Measurements from ENCODE around the gene ACTG1. TPM values are rescaled to one million over a fixed set of nuclear protein-coding genes. Genes with fewer than 3 reads are reported as not detected.
A peak's percentile ranks its signal among the peaks of the same experiment; 100 is the strongest.

The ACTG1 gene
- total and polyA plus RNA-seq, 3 donors from 2014 or later, result 1,571 to 2,057 (median 1,790) TPM

DNA sequence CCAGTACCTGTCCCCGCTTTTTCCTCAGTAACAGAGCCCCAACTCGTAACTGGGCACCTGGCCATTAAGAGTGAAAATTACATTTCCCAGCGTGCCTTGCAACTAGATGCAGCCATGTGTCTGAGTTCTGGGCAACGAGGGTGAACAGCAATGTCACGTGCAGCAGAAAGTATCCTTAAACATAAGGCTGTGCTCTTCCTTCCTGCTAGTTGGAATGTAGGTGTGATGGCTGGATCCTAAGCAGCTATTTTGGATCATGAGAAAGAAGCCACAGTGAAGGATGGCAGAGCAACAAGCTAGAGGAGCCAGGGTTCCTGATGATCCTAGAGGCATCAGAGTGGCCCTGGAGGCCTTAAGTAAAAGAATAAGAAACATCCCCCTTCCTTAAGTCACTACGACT lies 36.0 kb downstream of the ACTG1 start:
- intact Hi-C loops (cut with DNase I; ENCODE audit: low total_unique reads), result no loop called here
- no peaks in the 10 kb centered on the region for H3K36me3 ChIP-seq (ENCODE audit: low read depth, missing control alignments)
- no peak for DNase-seq
- 92% methylated on average over 6 of the region's 6 CpGs for WGBS, 2 donors
- TF ChIP-seq POLR2A (IDR thresholded peaks at IDR 0.05), result no peak
- TF ChIP-seq, protein P1, sequence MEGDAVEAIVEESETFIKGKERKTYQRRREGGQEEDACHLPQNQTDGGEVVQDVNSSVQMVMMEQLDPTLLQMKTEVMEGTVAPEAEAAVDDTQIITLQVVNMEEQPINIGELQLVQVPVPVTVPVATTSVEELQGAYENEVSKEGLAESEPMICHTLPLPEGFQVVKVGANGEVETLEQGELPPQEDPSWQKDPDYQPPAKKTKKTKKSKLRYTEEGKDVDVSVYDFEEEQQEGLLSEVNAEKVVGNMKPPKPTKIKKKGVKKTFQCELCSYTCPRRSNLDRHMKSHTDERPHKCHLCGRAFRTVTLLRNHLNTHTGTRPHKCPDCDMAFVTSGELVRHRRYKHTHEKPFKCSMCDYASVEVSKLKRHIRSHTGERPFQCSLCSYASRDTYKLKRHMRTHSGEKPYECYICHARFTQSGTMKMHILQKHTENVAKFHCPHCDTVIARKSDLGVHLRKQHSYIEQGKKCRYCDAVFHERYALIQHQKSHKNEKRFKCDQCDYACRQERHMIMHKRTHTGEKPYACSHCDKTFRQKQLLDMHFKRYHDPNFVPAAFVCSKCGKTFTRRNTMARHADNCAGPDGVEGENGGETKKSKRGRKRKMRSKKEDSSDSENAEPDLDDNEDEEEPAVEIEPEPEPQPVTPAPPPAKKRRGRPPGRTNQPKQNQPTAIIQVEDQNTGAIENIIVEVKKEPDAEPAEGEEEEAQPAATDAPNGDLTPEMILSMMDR (IDR thresholded peaks at IDR 0.05), result no peak
- peaks cover 20% of the 10 kb centered on the region for H3K4me1 ChIP-seq
- no peaks in the 10 kb centered on the region for H3K9me3 ChIP-seq
- no peak overlapping the region for H3K27ac ChIP-seq
- no peak overlapping the region for H3K4me3 ChIP-seq
- H3K27me3 ChIP-seq, result no peaks in the 10 kb centered on the region

DNA sequence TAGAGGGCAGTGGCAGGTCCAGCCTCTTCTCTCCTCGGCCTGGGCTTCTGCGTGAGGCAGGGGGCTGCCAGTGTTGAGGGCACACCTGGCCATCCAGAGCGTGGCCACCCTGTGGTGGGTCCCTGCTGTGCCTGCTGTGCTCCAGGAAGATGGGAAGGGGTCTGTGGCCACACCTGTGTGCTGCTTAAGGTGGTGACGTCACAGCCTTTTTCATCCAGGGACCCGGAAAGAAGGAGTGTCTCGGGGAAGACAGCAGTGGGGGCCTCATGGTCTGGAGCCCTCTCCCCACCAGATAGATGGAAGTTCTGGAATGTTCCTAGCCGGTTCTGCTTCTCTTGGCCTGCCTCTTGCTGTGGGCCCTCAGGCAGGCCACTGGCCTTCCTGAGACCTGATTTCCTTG lies 36.5 kb downstream of the ACTG1 start:
- Histone ChIP-seq H3K4me3 (no peak overlapping the region), H3K36me3 (ENCODE audit: low read depth, missing control alignments) (no peaks in the 10 kb centered on the region), H3K27me3 (no peaks in the 10 kb centered on the region), H3K27ac (no peak overlapping the region), H3K4me1 (peaks cover 19% of the 10 kb centered on the region), H3K9me3 (no peaks in the 10 kb centered on the region)
- no peak for DNase-seq
- no peak for TF ChIP-seq POLR2A (IDR thresholded peaks at IDR 0.05)
- TF ChIP-seq, protein P1 (IDR thresholded peaks at IDR 0.05), result no peak
- WGBS, 2 donors, result 93 to 96% methylated on average over 6 to 7 of the region's 7 CpGs
- intact Hi-C loops (cut with DNase I; ENCODE audit: low total_unique reads), result no loop called here

DNA sequence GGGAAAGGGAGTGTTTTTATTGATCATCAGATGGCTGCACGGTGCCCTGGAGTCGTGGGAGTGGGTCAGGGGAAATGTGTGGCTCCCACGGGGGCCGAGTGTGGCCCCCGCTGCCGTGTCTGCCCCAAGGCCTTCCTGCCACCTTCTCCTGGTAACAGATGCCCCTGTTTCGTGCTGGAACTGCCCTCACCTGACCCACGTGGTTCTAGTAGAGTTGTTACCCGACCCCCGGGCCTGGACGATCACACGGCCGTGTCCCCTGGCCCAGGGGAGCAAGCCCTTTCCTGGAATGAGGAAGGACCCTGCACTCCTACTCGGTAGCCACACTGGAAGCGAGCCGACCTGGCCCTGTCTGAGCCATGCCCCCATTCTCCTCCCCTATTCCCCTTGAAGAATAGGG lies 37.6 kb downstream of the ACTG1 start:
- intact Hi-C loops (cut with DNase I; ENCODE audit: low total_unique reads), result no loop called here

DNA sequence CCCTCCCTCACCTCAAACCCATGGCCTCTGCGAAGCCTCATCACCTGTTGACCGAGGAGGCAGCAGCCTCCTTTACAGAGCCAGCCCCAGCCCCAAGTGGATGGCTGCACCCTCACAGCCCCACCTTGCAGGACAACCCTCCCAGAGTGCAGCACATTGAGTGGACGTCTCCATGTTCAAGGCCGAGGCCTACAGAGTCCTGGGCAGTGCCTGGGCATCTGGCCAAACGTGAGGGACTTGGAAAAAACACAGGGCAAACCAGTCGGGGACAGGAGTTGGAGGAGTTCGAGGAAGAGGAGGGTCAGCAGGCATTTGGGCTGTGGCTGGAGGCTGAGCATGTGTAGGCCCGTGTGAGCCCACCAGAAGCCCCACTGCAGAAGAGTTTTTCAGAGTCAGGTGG lies 39.6 kb downstream of the ACTG1 start:
- Histone ChIP-seq H3K36me3 (ENCODE audit: low read depth, missing control alignments) (no peaks in the 10 kb centered on the region), H3K27ac (no peak overlapping the region), H3K9me3 (no peaks in the 10 kb centered on the region), H3K4me1 (peaks cover 6% of the 10 kb centered on the region), H3K4me3 (no peak overlapping the region), H3K27me3 (no peaks in the 10 kb centered on the region)
- intact Hi-C loops (cut with DNase I; ENCODE audit: low total_unique reads), result no loop called here
- peak; percentile 72 for DNase-seq
- 67 to 69% methylated on average over 8 of the region's 8 CpGs for WGBS, 2 donors
- TF ChIP-seq POLR2A (IDR thresholded peaks at IDR 0.05), result no peak
- TF ChIP-seq, protein P1 (IDR thresholded peaks at IDR 0.05), result no peak

More for the DNA sequence above, 37.6 kb downstream of the ACTG1 start:
- TF ChIP-seq POLR2A (IDR thresholded peaks at IDR 0.05), result no peak
- TF ChIP-seq, protein P1 (IDR thresholded peaks at IDR 0.05), result no peak
- H3K27ac ChIP-seq, result no peak overlapping the region
- H3K36me3 ChIP-seq (ENCODE audit: low read depth, missing control alignments), result no peaks in the 10 kb centered on the region
- WGBS, 2 donors, result 84 to 92% methylated on average over 13 to 16 of the region's 16 CpGs
- H3K27me3 ChIP-seq, result no peaks in the 10 kb centered on the region
- peaks cover 8% of the 10 kb centered on the region for H3K4me1 ChIP-seq
- no peak for DNase-seq
- H3K9me3 ChIP-seq, result no peaks in the 10 kb centered on the region
- no peak overlapping the region for H3K4me3 ChIP-seq

DNA sequence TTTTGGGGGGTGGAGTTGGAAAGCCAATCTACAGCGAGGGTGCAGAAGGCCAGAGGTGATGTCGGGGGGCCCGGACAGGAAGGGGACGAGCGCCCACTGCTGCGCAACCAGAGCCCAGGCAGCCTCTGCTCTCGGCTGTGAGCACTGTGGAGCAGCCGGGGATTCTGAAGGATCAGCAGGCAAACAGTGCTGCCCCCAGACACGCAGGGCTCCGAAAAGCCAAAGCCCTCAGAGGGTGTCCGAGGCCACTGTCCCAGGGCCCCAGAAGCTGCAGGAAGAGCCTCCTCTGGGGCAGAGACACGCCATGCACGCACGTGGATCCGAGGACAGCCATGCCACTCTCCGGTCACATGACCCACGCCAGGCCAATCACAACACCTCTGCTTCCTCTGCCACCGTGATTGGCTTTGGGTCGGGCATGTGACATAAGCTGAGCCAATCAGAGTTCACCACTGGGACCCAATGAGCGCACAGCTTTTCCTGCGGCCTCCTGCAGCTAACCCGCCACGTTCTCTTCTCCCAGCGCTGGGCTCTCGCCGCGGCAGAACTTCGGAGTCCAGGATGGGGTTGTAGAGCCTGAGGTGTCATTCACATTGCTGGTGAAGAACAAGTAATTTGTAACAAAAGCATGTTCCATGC lies 40.7 kb downstream of the ACTG1 start:
- 67 to 69% methylated on average over 15 to 28 of the region's 28 CpGs for WGBS, 2 donors
- Histone ChIP-seq H3K36me3 (ENCODE audit: low read depth, missing control alignments) (no peaks in the 10 kb centered on the region), H3K4me3 (peak overlapping the region in 1 of 2 donors; percentile 30), H3K27ac (no peak overlapping the region), H3K4me1 (peaks cover 6% of the 10 kb centered on the region), H3K27me3 (no peaks in the 10 kb centered on the region), H3K9me3 (no peaks in the 10 kb centered on the region)
- intact Hi-C loops (cut with DNase I; ENCODE audit: low total_unique reads), result no loop called here
- peak; percentile 93 for DNase-seq
- TF ChIP-seq POLR2A (IDR thresholded peaks at IDR 0.05), result no peak

Data from testis (tissue), 3 donors.